A549 (cell line): ENCODE data around the gene EPHB6. TPM values are rescaled to one million over a fixed set of nuclear protein-coding genes. Genes with fewer than 3 reads are reported as not detected.

Experiments
- ATAC-seq, 2 experiments: fragments of 200-7000 bp in 1 of 2; fragments of >200 bp in 1 of 2; cut with Nextera tagmentation in 1 of 2; cut with Tn5 transposase in 1 of 2; 3 replicates each; pipeline versions ENCODE4 v1.8.0 to v1.9.1; 2018 to 2020; ENCODE audit warnings: mild to moderate bottlenecking in 1 of 2, moderate library complexity in 1 of 2
- CTCF ChIA-PET: fragments of 300-600 bp; sonication (Branson Sonifier 250); formaldehyde crosslinking; extraction: SDS; loops from one replicate; lab custom pipeline; 2021; ENCODE audit warnings: antibody characterized with exemption, inconsistent platforms; lab: Yijun Ruan, JAX
- POLR2A ChIA-PET: fragments of 350-600 bp; formaldehyde crosslinking; extraction: SDS; loops from one replicate; lab custom pipeline; 2021; ENCODE audit warnings: antibody characterized with exemption, inconsistent platforms; lab: Yijun Ruan, JAX
- DNase-seq, 2 experiments: peaks; one replicate each; pipeline versions ENCODE4 v3.0.0 to v3.0.0-alpha.2; 2011 to 2016; ENCODE audit warnings: low read depth in 1 of 2, low spot score in 1 of 2
- FAIRE-seq: peaks from 2 replicates; lab custom pipeline; 2011; peaks lifted over from hg19 to GRCh38; lab: Jason Lieb, UNC
- H3K27ac ChIP-seq, 2 experiments: fragments of >200 bp; sonication (Bioruptor Twin); formaldehyde crosslinking; 3 replicates each; pipeline ENCODE4 v1.5.1; 2016 to 2017
- H3K4me1 ChIP-seq: fragments of >200 bp; sonication (Bioruptor Twin); formaldehyde crosslinking; 3 replicates; pipeline ENCODE4 v1.6.1; 2016
- H3K4me2 ChIP-seq: fragments of >200 bp; sonication (Bioruptor Twin); formaldehyde crosslinking; 3 replicates; pipeline ENCODE4 v1.6.1; 2016
- H3K4me3 ChIP-seq: fragments of >200 bp; sonication (Bioruptor Twin); formaldehyde crosslinking; 3 replicates; pipeline ENCODE4 v1.5.1; 2016
- H3K9me3 ChIP-seq: fragments of >200 bp; sonication (Bioruptor Twin); formaldehyde crosslinking; 3 replicates; pipeline ENCODE4 v1.6.1; 2016
- BCL3 ChIP-seq: fragments of >200 bp; sonication (Bioruptor Twin); formaldehyde crosslinking; IDR thresholded peaks from 3 replicates; pipeline ENCODE4 v1.6.1; 2016
- BHLHE40 ChIP-seq: IDR thresholded peaks from 2 replicates; pipeline ENCODE4 v1.6.1; 2012; ENCODE audit warnings: low read depth, low read length, inconsistent platforms
- CBX2 ChIP-seq: fragments of 200-600 bp; sonication (generic); IDR thresholded peaks from 2 replicates; pipeline ENCODE4 v1.6.1; 2016; ENCODE audit warnings: low read depth, mild to moderate bottlenecking, borderline replicate concordance
- FOSB ChIP-seq: fragments of 250-450 bp; sonication (Bioruptor Pico); IDR thresholded peaks from 2 replicates; pipeline ENCODE4 v1.5.0; 2020; ENCODE audit warnings: mild to moderate bottlenecking, moderate library complexity
- FOSL2 ChIP-seq, 2 experiments: fragments of 450-650 bp in 1 of 2; fragments of >200 bp in 1 of 2; sonication (Bioruptor Twin) in 1 of 2; formaldehyde crosslinking; IDR thresholded peaks; 2 replicates each; pipeline versions ENCODE4 v1.5.0 to v1.6.1; 2016 to 2020; ENCODE audit warnings: mild to moderate bottlenecking in 1 of 2, moderate library complexity in 1 of 2
- FOXS1 ChIP-seq: fragments of 250-450 bp; sonication (Bioruptor Pico); IDR thresholded peaks from 2 replicates; pipeline ENCODE4 v1.5.0; 2020; ENCODE audit warnings: mild to moderate bottlenecking, moderate library complexity
- HES2 ChIP-seq: fragments of >200 bp; sonication (Bioruptor Twin); formaldehyde crosslinking; IDR thresholded peaks from 2 replicates; pipeline ENCODE4 v1.6.1; 2016
- HOXA7 ChIP-seq: fragments of 250-450 bp; sonication (Bioruptor Pico); IDR thresholded peaks from 2 replicates; pipeline ENCODE4 v1.5.0; 2020; ENCODE audit warnings: mild to moderate bottlenecking, moderate library complexity
- HOXB13 ChIP-seq: fragments of 250-450 bp; sonication (Bioruptor Pico); IDR thresholded peaks from 2 replicates; pipeline ENCODE4 v1.5.0; 2020; ENCODE audit warnings: low read depth, mild to moderate bottlenecking, moderate library complexity
- JUN ChIP-seq, 2 experiments: fragments of >200 bp; sonication (Bioruptor Twin); formaldehyde crosslinking; IDR thresholded peaks; 2 replicates in 1 of 2; 3 replicates in 1 of 2; pipeline ENCODE4 v1.6.1; 2016 to 2017
- JUNB ChIP-seq: fragments of >200 bp; sonication (Bioruptor Twin); formaldehyde crosslinking; IDR thresholded peaks from 2 replicates; pipeline ENCODE4 v1.6.1; 2016
- KDM5A ChIP-seq: fragments of 200-600 bp; sonication (generic); IDR thresholded peaks from 2 replicates; pipeline ENCODE4 v1.6.1; 2016; ENCODE audit warnings: antibody characterized with exemption, mild to moderate bottlenecking
- MYC ChIP-seq: IDR thresholded peaks from 2 replicates; pipeline ENCODE4 v1.6.1; 2012; ENCODE audit warnings: mild to moderate bottlenecking, inconsistent platforms, low read length, improper control_type of control experiment, borderline replicate concordance
- NR3C1 ChIP-seq: fragments of >200 bp; sonication (Bioruptor Twin); formaldehyde crosslinking; IDR thresholded peaks from 3 replicates; pipeline ENCODE4 v1.6.1; 2017
- PHF8 ChIP-seq: fragments of 200-600 bp; sonication (generic); IDR thresholded peaks from 2 replicates; pipeline ENCODE4 v1.6.1; 2016; ENCODE audit warnings: low read depth, mild to moderate bottlenecking, antibody characterized with exemption, moderate library complexity, borderline replicate concordance
- RARB ChIP-seq: fragments of 250-450 bp; sonication (Bioruptor Pico); IDR thresholded peaks from 2 replicates; pipeline ENCODE4 v1.8.0; 2021; ENCODE audit warnings: mild to moderate bottlenecking, moderate library complexity
- SMC3 ChIP-seq: fragments of >200 bp; sonication (Bioruptor Twin); formaldehyde crosslinking; IDR thresholded peaks from 3 replicates; pipeline ENCODE4 v1.6.1; 2018; ENCODE audit warnings: inconsistent platforms
- TP53 ChIP-seq: fragments of 250-450 bp; sonication (Bioruptor Pico); IDR thresholded peaks from 2 replicates; pipeline ENCODE4 v1.5.0; 2021; ENCODE audit warnings: mild to moderate bottlenecking, moderate library complexity
- ZC3H11A ChIP-seq: fragments of 450-650 bp; IDR thresholded peaks from 2 replicates; pipeline ENCODE4 v1.6.1; 2014; ENCODE audit warnings: antibody characterized with exemption, mild to moderate bottlenecking
- ZNF302 ChIP-seq: fragments of 250-450 bp; sonication (Bioruptor Pico); IDR thresholded peaks from 2 replicates; pipeline ENCODE4 v1.9.0; 2021; ENCODE audit warnings: inconsistent platforms, mild to moderate bottlenecking, moderate library complexity
- WGBS: methylation state at CpG from one replicate; pipeline ENCODE4 v1.1.6; 2017; ENCODE audit errors: missing lambda C conversion rate; 5-methylcytosine and 5-hydroxymethylcytosine counted together
- polyA plus RNA-seq, 4 experiments: library from polyadenylated mRNA; depleted of rRNA in 3 of 4; stranded (reverse); fragments of >200 nt; fragmentation: RNase III in 1 of 4; extraction: RNeasy Plus Mini Kit Qiagen cat#74134 plus additional on column Dnase treatment in 1 of 4; gene quantifications; 2 replicates in 3 of 4; 3 replicates in 1 of 4; pipeline ENCODE4 v1.2.3, GENCODE V29; 2011 to 2017
- TF ChIP-seq, protein P1 (sequence below): fragments of 200-600 bp; sonication (generic); IDR thresholded peaks from 2 replicates; pipeline ENCODE4 v1.6.1; 2016; ENCODE audit warnings: antibody characterized with exemption, mild to moderate bottlenecking, moderate library complexity
- TF ChIP-seq, protein P2 (sequence below): IDR thresholded peaks from 2 replicates; pipeline ENCODE4 v1.6.1; 2012

EPHB6 gene
- polyA plus RNA-seq, 2 of the 4 experiments (the other 2 are of a cell fraction): 0.26 to 0.37 TPM

- ChIA-PET POLR2A (no interaction called here), CTCF (interaction anchor here (0.9 to 3.3 kb wide), 3 partner anchors 17 to 270 kb away, joined by 3 to 14 read pairs (median 3); no protein-coding TSS in a partner anchor)
- Histone ChIP-seq H3K4me1 (no peaks in the 10 kb centered on the region), H3K27ac (no peak overlapping the region), H3K4me2 (no peak overlapping the region), H3K4me3 (no peak overlapping the region), H3K9me3 (no peaks in the 10 kb centered on the region)
- 2% methylated on average over 2 of the region's 2 CpGs for WGBS
- TF ChIP-seq FOSB (CRISPR knock-in tag): no peak
- TF ChIP-seq NR3C1: no peak
- no peak for TF ChIP-seq KDM5A
- TF ChIP-seq CBX2: no peak
- TF ChIP-seq MYC: no peak
- TF ChIP-seq TP53: no peak
- no peak for TF ChIP-seq FOSL2 (IDR thresholded peaks at IDR 0.05)
- no peak for TF ChIP-seq FOSL2 (CRISPR knock-in tag; IDR thresholded peaks at IDR 0.05)
- TF ChIP-seq ZNF302: no peak
- no peak for TF ChIP-seq BHLHE40
- no peak for TF ChIP-seq ZC3H11A
- TF ChIP-seq HES2: no peak
- TF ChIP-seq RARB: no peak
- TF ChIP-seq HOXA7: no peak
- TF ChIP-seq JUN (IDR thresholded peaks at IDR 0.05): no peak
- ATAC-seq (no peak), FAIRE-seq (no peak), DNase-seq (no peak)
Observed at GRCh38 chr7:142806022-142806356, 48.9 kb upstream of the EPHB6 start.

GRCh38 chr7:142806957-142807356 is 47.9 kb upstream of the EPHB6 start:
- ATAC-seq (no peak), DNase-seq (no peak), FAIRE-seq (no peak)
- no peak for TF ChIP-seq ZC3H11A
- no peak for TF ChIP-seq HOXB13 (CRISPR knock-in tag)
- no peak for TF ChIP-seq SMC3
- no peak for TF ChIP-seq JUNB
- TF ChIP-seq, protein P1, sequence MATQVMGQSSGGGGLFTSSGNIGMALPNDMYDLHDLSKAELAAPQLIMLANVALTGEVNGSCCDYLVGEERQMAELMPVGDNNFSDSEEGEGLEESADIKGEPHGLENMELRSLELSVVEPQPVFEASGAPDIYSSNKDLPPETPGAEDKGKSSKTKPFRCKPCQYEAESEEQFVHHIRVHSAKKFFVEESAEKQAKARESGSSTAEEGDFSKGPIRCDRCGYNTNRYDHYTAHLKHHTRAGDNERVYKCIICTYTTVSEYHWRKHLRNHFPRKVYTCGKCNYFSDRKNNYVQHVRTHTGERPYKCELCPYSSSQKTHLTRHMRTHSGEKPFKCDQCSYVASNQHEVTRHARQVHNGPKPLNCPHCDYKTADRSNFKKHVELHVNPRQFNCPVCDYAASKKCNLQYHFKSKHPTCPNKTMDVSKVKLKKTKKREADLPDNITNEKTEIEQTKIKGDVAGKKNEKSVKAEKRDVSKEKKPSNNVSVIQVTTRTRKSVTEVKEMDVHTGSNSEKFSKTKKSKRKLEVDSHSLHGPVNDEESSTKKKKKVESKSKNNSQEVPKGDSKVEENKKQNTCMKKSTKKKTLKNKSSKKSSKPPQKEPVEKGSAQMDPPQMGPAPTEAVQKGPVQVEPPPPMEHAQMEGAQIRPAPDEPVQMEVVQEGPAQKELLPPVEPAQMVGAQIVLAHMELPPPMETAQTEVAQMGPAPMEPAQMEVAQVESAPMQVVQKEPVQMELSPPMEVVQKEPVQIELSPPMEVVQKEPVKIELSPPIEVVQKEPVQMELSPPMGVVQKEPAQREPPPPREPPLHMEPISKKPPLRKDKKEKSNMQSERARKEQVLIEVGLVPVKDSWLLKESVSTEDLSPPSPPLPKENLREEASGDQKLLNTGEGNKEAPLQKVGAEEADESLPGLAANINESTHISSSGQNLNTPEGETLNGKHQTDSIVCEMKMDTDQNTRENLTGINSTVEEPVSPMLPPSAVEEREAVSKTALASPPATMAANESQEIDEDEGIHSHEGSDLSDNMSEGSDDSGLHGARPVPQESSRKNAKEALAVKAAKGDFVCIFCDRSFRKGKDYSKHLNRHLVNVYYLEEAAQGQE: no peak
- no peak for TF ChIP-seq BCL3
- TF ChIP-seq CBX2: no peak
- TF ChIP-seq, protein P2, sequence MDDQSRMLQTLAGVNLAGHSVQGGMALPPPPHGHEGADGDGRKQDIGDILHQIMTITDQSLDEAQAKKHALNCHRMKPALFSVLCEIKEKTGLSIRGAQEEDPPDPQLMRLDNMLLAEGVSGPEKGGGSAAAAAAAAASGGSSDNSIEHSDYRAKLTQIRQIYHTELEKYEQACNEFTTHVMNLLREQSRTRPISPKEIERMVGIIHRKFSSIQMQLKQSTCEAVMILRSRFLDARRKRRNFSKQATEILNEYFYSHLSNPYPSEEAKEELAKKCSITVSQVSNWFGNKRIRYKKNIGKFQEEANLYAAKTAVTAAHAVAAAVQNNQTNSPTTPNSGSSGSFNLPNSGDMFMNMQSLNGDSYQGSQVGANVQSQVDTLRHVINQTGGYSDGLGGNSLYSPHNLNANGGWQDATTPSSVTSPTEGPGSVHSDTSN: no peak
- no peak for TF ChIP-seq FOXS1 (CRISPR knock-in tag)
- TF ChIP-seq PHF8: no peak
- H3K4me2 ChIP-seq: no peak overlapping the region
- 4% methylated on average over 1 of the region's 1 CpG for WGBS
- H3K9me3 ChIP-seq: no peaks in the 10 kb centered on the region
- H3K27ac ChIP-seq: no peak overlapping the region
- ChIA-PET POLR2A (no interaction called here), CTCF (interaction anchor here (1.2 to 3.3 kb wide), 4 partner anchors 11 to 408 kb away, joined by 4 to 14 read pairs (median 8); no protein-coding TSS in a partner anchor)
- H3K4me3 ChIP-seq: no peak overlapping the region
- no peaks in the 10 kb centered on the region for H3K4me1 ChIP-seq
